ENCODE data around the gene RNF121. TPM values are rescaled to one million over a fixed set of nuclear protein-coding genes. Genes with fewer than 3 reads are reported as not detected.
A peak's percentile ranks its signal among the peaks of the same experiment; 100 is the strongest.
"Not testable (repeated sequence)": the region's sequence is repeated elsewhere in the genome, so short reads cannot be mapped to it uniquely, and the experiment has no call there.

The RNF121 gene
- 33.9 and 47.2 TPM in 2 replicates for total RNA-seq (2014; rRNA removed; shearing (Covaris generic))

- in situ Hi-C loops (cut with HindIII; ENCODE audit: low sequenced_read_pairs) = no loop called here
- DNase-seq (ENCODE audit: low spot score) = peak; percentile 97
Measured at GRCh38 chr11:71928737-71929443, at the start of gene RNF121. TSS of gene RNF121 (plus strand) at chr11:71929046. CDS start at chr11:71929062, 16 bp downstream.

DNA sequence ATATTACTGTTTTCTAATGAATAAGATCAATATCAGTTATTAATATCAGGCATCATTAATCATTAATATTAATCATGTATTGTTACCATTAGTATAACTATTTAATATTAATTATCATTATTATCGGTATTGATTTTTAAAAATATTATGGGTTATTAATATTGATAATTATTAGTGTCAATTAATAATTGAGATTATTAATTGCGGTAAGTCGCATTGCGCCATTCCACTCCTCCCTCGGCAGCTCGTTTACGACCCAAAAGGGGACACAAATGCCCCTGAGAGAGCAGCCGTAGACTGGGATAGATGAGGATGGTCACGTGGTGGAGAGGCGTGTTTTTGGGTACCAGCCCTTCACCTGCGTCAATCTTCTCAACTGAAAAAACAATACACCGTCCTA is 43.0 kb upstream of the RNF121 start:
- in situ Hi-C loops (cut with HindIII; ENCODE audit: low sequenced_read_pairs); DNase-seq (ENCODE audit: low spot score): not testable (repeated sequence)

GRCh38 chr11:71888335-71889010 is 40.4 kb upstream of the RNF121 start:
- in situ Hi-C loops (cut with HindIII; ENCODE audit: low sequenced_read_pairs); DNase-seq (ENCODE audit: low spot score): not testable (repeated sequence)

DNA sequence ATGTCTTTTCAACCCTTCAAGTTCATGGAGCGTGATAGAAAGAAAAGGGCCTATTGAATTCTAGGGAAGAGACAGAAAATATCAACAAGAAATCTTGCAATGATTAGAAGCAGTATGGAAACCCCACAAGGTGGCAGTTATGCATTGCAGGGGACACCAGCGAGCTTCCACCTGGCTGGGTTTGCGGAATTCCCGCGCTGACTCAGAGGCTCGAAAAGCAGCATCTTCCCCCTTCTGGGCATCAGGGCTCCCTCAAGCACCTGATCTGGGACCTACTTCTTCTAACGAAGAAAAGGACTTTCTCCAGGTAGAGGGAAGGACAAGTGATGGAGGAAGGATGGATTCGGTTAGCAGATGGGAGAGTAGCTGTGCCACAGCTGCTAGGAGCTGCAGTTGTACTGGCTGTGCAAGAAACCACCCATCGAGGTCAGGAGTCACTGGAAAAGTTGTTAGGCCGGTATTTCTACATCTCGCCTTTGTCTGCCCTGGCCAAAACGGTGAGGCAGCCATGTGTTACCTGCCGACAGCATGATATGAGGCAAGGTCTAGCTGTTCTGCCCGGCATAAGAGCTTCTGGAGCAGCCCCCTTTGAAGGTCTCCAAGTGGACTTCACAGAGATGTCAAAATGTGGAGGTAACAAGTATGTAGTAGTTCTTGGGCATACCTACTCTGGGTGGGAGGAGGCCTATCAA is 39.5 kb upstream of the RNF121 start:
- in situ Hi-C loops (cut with HindIII; ENCODE audit: low sequenced_read_pairs); DNase-seq (ENCODE audit: low spot score): not testable (repeated sequence)

DNA sequence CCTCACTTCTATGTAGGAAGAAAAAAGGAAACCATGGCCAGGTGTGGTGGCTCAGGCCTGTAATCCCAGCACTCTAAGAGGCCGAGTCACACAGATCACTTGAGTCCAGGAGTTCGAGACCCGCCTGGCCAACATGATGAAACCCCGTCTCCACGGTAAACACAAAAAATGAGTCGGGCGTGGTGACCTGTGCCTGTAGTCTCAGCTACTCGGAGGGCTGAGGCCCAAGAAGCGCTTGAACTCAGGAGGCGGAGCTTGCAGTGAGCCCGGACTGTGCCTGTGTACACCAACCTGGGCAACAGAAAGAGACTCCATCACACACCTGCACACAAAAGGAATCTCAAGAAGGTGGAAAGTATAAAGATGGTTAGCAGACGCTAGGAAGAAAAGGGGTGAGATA is 32.9 kb upstream of the RNF121 start:
- DNase-seq (ENCODE audit: low spot score) = no peak
- in situ Hi-C loops (cut with HindIII; ENCODE audit: low sequenced_read_pairs) = no loop called here

DNA sequence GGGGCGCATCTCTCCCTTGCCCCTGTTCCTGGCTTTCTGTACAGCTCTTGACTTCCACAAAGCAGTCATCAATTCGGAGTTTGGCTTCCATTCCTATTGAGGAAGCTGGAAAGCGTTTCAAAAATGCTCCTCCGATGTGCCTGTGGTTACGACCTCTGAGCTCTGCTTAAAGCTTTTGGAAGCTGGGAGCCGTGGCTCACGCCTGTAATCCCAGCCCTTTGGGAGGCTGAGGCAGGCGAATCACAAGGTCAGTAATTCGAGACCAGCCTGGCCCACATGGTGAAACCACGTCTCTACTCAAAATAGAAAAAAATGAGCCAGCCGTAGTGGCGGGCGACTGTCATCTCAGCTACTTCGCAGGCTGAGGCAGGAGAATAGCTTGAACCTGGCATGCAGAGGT is 27.7 kb upstream of the RNF121 start:
- in situ Hi-C loops (cut with HindIII; ENCODE audit: low sequenced_read_pairs); DNase-seq (ENCODE audit: low spot score): not testable (repeated sequence)

GRCh38 chr11:71908218-71908617 is 20.6 kb upstream of the RNF121 start:
- in situ Hi-C loops (cut with HindIII; ENCODE audit: low sequenced_read_pairs) = no loop called here
- no peak for DNase-seq (ENCODE audit: low spot score)

- in situ Hi-C loops (cut with HindIII; ENCODE audit: low sequenced_read_pairs); DNase-seq (ENCODE audit: low spot score): not testable (repeated sequence)
Measured at GRCh38 chr11:71910775-71911174, 18.1 kb upstream of the RNF121 start.

DNA sequence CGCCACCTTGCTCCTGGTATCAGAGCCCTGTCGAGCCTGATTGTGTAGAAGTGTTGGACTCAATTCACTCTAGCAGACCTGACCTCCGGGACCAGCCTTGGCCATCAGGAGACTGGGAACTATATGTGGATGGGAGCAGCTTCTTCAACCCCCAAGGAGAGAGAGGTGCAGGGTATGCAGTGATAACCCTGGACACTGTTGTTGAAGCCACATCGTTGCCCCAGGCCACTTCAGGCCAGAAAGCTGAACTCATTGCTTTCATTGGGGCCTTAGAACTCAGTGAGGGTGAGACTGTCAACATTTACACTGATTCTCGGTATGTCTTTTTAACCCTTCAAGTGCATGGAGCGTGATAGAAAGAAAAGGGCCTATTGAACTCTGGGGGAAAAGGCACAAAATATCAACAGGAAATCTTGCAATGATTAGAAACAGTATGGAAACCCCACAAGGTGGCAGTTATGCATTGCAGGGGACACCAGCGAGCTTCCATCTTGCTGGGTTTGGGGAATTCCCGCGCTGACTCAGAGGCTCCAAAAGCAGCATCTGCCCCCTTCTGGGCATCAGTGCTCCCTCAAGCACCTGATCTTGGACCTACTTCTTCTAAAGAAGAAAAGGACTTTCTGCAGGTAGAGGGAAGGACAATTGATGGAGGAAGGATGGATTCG is 17.4 kb upstream of the RNF121 start:
- in situ Hi-C loops (cut with HindIII; ENCODE audit: low sequenced_read_pairs); DNase-seq (ENCODE audit: low spot score): not testable (repeated sequence)

- in situ Hi-C loops (cut with HindIII; ENCODE audit: low sequenced_read_pairs); DNase-seq (ENCODE audit: low spot score): not testable (repeated sequence)
Measured at GRCh38 chr11:71911986-71912340, 16.9 kb upstream of the RNF121 start.

DNA sequence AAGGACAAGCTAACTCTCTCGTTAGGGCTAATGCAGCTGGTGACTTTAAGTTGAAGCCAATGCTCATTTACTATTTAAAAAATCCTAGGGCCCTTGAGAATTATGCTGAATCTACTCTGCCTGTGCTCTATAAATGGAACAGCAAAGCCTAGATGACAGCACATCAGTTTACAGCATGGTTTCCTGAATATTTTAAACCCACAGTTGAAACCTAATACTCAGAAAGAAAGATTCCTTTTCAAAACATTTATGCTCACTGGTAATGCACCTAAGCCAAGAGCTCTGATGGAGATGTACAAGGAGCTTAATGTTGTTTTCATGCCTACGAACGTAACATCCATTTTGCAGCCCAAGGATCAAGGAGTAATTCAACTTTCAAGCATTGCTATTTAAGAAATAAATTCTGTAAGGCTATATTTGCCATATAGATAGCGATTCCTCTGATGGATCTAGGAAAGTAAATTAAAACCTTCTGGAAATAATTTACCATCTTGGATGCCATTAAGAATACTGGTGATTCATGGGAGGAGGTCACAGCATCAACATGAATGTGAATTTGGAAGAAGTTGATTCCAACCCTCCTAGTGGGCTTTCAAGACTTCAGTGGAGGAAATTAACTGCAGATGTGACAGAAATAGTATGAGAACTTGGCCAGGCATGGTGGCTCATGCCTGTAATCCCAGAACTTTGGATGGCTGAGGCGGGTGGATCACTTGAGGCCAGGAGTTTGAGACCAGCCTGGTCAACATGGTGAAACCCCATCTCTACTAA is 14.9 kb upstream of the RNF121 start:
- in situ Hi-C loops (cut with HindIII; ENCODE audit: low sequenced_read_pairs) = no loop called here
- no peak for DNase-seq (ENCODE audit: low spot score)

- in situ Hi-C loops (cut with HindIII; ENCODE audit: low sequenced_read_pairs) = no loop called here
- DNase-seq (ENCODE audit: low spot score) = no peak
Measured at GRCh38 chr11:71914617-71915189, 14.1 kb upstream of the RNF121 start.

- no peak for DNase-seq (ENCODE audit: low spot score)
- in situ Hi-C loops (cut with HindIII; ENCODE audit: low sequenced_read_pairs) = no loop called here
Measured at GRCh38 chr11:71917646-71918140, 11.2 kb upstream of the RNF121 start.

DNA sequence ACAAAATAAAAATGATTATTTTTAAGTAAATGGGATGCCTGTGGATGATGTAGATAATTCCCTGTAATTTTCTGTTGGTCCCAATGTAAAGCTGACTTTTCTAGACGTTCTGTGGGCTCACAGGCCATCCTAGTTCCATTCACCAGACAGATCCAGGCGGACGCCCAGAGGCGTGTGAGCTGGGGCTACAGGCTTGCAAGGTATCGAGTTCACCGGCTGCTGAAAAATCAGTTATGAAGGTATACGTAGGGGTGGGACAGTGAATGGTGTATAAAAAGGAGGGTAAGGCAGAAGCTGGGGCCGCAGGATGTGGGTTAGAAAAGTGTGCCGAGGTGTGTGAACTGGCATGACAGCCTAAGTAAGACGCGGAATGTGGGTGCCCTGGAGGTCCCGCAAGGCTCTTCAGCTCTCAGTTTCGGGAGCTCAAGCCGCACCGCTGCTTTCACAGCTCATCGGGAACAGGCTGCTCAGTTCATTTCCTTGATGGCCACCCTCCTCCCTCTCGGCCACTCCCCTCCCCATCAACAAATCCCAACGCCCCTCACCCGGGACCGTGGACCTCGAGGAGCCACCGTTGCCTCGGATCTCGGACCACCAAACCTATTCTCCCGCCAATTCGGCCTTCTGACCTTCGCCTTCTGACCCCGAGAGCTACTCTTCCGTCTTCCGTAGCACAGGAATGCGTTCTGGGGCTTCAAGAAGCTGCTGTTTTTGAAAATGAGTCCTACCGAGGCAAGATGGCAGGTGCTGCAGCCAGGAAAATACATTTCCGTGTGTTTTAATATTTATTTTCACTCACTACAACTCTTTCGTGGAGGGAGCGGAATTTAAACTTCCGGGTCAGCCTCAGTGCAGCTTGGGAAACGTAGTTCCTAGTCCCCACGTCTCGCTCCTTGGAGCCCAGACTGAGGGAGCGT is 768 bp upstream of the RNF121 start, which contains the start of gene XNDC1N:
Gene XNDC1N (minus strand): TSS at position 775 of the 917 bp plus-strand sequence. CDS start 5,241 bp downstream, outside the sequence.
- DNase-seq (ENCODE audit: low spot score) = peak; percentile 93
- in situ Hi-C loops (cut with HindIII; ENCODE audit: low sequenced_read_pairs) = no loop called here

DNA sequence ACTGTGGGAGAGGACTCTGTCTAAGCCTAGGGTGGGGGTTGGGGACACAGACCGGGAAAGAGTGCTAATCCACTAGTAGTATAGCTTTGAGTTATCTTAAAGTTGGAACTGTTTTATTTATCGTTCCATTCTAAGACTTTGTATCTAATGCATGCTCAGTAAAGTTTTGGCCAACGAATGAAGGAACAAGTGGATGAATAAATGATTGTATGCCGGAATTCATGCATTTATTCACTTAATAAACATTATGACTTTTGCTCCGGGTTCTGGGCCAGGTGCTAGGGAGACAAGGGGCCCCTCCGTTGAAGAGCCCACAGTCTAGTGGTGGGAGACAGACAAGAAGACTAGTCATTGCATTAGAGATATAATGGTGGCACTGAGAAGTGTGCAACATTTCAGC is 645 bp downstream of the RNF121 start:
- in situ Hi-C loops (cut with HindIII; ENCODE audit: low sequenced_read_pairs) = no loop called here
- no peak for DNase-seq (ENCODE audit: low spot score)

DNA sequence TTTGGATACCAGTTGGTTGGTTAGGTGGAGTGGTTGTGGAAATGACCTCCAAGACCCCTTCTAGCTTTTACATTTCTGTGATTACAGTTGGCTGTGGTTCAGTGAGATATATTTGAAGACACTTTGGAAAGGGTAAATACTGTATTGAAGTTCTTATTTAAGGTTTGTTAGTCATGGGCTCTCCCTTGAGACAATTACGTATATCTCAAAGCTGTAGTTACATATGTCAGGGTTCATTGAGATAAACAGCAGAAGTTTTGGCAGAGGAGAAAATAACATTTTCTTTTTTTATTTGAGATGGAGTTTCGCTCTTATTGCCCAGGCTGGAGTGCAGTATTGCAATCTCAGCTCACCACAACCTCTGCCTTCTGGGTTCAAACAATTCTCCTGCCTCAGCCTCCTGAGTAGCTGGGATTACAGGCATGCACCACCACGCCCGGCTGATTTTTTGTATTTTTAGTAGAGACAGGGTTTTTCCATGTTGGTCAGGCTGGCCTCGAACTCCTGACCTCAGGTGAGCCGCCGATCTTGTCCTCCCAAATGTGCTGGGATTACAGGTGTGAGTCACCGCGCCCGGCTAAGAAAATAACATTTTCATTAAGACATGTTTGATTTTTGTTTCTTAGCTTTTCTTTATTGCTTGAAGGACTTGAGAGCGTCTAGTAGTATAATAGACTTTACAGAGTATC is 1.9 kb downstream of the RNF121 start:
- in situ Hi-C loops (cut with HindIII; ENCODE audit: low sequenced_read_pairs) = no loop called here
- no peak for DNase-seq (ENCODE audit: low spot score)

GRCh38 chr11:71931245-71931602 is 2.4 kb downstream of the RNF121 start:
- DNase-seq (ENCODE audit: low spot score) = no peak
- in situ Hi-C loops (cut with HindIII; ENCODE audit: low sequenced_read_pairs) = no loop called here
